GM23338 (cell line): ENCODE data around the gene BCL10. TPM values are rescaled to one million over a fixed set of nuclear protein-coding genes. Genes with fewer than 3 reads are reported as not detected.

Experiments used
- ATAC-seq: fragments of 200-7000 bp; cut with Tn5 transposase; 3 replicates; pipeline ENCODE4 v1.9.1; 2020
- DNase-seq: peaks from one replicate; pipeline ENCODE4 v3.0.0-alpha.2; 2015; ENCODE audit warnings: low spot score
- H2AFZ ChIP-seq: fragments of 200-600 bp; sonication (generic); 2 replicates; pipeline ENCODE4 v1.8.0; 2016; ENCODE audit warnings: antibody characterized with exemption, mild to moderate bottlenecking, moderate library complexity
- H3F3A ChIP-seq: fragments of 200-600 bp; sonication (generic); replicated peaks from 2 replicates; pipeline ENCODE4 v1.8.0; 2017; ENCODE audit warnings: antibody characterized with exemption, mixed run types, low read depth
- H3K27ac ChIP-seq: fragments of 200-600 bp; sonication (generic); 2 replicates; pipeline ENCODE4 v1.6.1; 2016; ENCODE audit warnings: low read depth
- H3K27me3 ChIP-seq: fragments of 200-600 bp; sonication (generic); 2 replicates; pipeline ENCODE4 v1.8.0; 2016; ENCODE audit warnings: mild to moderate bottlenecking, mixed run types, moderate library complexity; ENCODE audit not compliant: insufficient read depth
- H3K36me3 ChIP-seq: fragments of 200-600 bp; sonication (generic); 2 replicates; pipeline ENCODE4 v1.8.0; 2016; ENCODE audit warnings: mild to moderate bottlenecking; ENCODE audit not compliant: insufficient read depth
- H3K4me1 ChIP-seq: fragments of 200-600 bp; sonication (generic); 2 replicates; pipeline ENCODE4 v1.8.0; 2016; ENCODE audit warnings: mild to moderate bottlenecking, moderate library complexity; ENCODE audit not compliant: insufficient read depth
- H3K4me2 ChIP-seq: fragments of 200-600 bp; sonication (generic); 2 replicates; pipeline ENCODE4 v1.7.1; 2017; ENCODE audit warnings: mixed run types
- H3K4me3 ChIP-seq: fragments of 200-600 bp; sonication (generic); 2 replicates; pipeline ENCODE4 v1.6.1; 2016; ENCODE audit warnings: mixed run types
- H3K79me2 ChIP-seq: fragments of 200-600 bp; sonication (generic); replicated peaks from 2 replicates; pipeline ENCODE4 v1.8.0; 2017; ENCODE audit warnings: mild to moderate bottlenecking; ENCODE audit not compliant: insufficient read depth
- H3K9me2 ChIP-seq: fragments of 200-600 bp; sonication (generic); 2 replicates; pipeline ENCODE4 v1.8.0; 2017; ENCODE audit not compliant: insufficient read depth
- H4K20me1 ChIP-seq: fragments of 200-600 bp; sonication (generic); replicated peaks from 2 replicates; pipeline ENCODE4 v1.8.0; 2017; ENCODE audit warnings: mild to moderate bottlenecking; ENCODE audit not compliant: insufficient read depth
- H3K27ac Mint-ChIP-seq: 2 replicates; pipeline ENCODE4 v1.8.0; 2020; ENCODE audit warnings: inconsistent platforms, mild to moderate bottlenecking, moderate library complexity, mixed read lengths
- H3K27me3 Mint-ChIP-seq: 3 replicates; pipeline ENCODE4 v1.8.0; 2022; ENCODE audit warnings: low read depth, mild to moderate bottlenecking, moderate library complexity, mixed read lengths, inconsistent platforms; ENCODE audit not compliant: insufficient read depth, poor library complexity
- H3K36me3 Mint-ChIP-seq: 3 replicates; pipeline ENCODE4 v1.8.0; 2021; ENCODE audit warnings: low read depth, mild to moderate bottlenecking, inconsistent platforms, moderate library complexity, mixed read lengths
- H3K4me1 Mint-ChIP-seq: 3 replicates; pipeline ENCODE4 v1.8.0; 2020; ENCODE audit warnings: mild to moderate bottlenecking, inconsistent platforms, mixed read lengths
- H3K4me3 Mint-ChIP-seq: 3 replicates; pipeline ENCODE4 v1.8.0; 2021; ENCODE audit warnings: moderate library complexity, mild to moderate bottlenecking, inconsistent platforms, mixed read lengths
- H3K9me3 Mint-ChIP-seq: 3 replicates; pipeline ENCODE4 v1.8.0; 2020; ENCODE audit warnings: moderate library complexity, mild to moderate bottlenecking, inconsistent platforms, mixed read lengths
- CREB1 ChIP-seq: fragments of 250-450 bp; sonication (Bioruptor Pico); IDR thresholded peaks from 2 replicates; pipeline ENCODE4 v1.5.0; 2020; ENCODE audit warnings: low read depth, mild to moderate bottlenecking, moderate library complexity
- EZH2 ChIP-seq: fragments of 200-600 bp; sonication (generic); IDR thresholded peaks from one replicate; pipeline ENCODE4 v1.8.0; 2017; ENCODE audit warnings: antibody characterized with exemption, mild to moderate bottlenecking, low read depth; ENCODE audit not compliant: unreplicated experiment
- EZH2phosphoT487 ChIP-seq: fragments of 200-600 bp; sonication (generic); IDR thresholded peaks from one replicate; pipeline ENCODE4 v1.8.1; 2018; ENCODE audit warnings: antibody characterized with exemption; ENCODE audit not compliant: unreplicated experiment
- JUNB ChIP-seq: IDR thresholded peaks from one replicate; pipeline ENCODE4 v1.6.1; 2016; ENCODE audit warnings: antibody characterized with exemption; ENCODE audit not compliant: unreplicated experiment
- NANOG ChIP-seq: IDR thresholded peaks from 2 replicates; pipeline ENCODE4 v1.6.1; 2016; ENCODE audit warnings: antibody characterized with exemption, borderline replicate concordance
- STAT1 ChIP-seq: IDR thresholded peaks from one replicate; pipeline ENCODE4 v1.6.1; 2016; ENCODE audit warnings: antibody characterized with exemption; ENCODE audit not compliant: unreplicated experiment
- ZNF114 ChIP-seq: fragments of 250-450 bp; sonication (Bioruptor Pico); IDR thresholded peaks from 2 replicates; pipeline ENCODE4 v1.5.0; 2020; ENCODE audit warnings: mild to moderate bottlenecking, moderate library complexity
- ZNF331 ChIP-seq: fragments of 250-450 bp; sonication (Bioruptor Pico); IDR thresholded peaks from 2 replicates; pipeline ENCODE4 v1.5.0; 2020; ENCODE audit warnings: low read depth, mild to moderate bottlenecking, moderate library complexity
- polyA plus RNA-seq: library from polyadenylated mRNA; unstranded; fragments of >200 nt; fragmentation: Nextera tagmentation; extraction: Ambion mirVana; gene quantifications from 2 replicates; pipeline ENCODE4 v1.2.1, GENCODE V29; 2016
- total RNA-seq: library from RNA; depleted of rRNA; stranded (reverse); fragments of >200 nt; shearing (Covaris generic); gene quantifications from 2 replicates; pipeline ENCODE4 v1.2.3, GENCODE V29; 2014
- TF ChIP-seq, protein P1 (sequence below): IDR thresholded peaks from one replicate; pipeline ENCODE4 v1.6.1; 2018; ENCODE audit warnings: antibody characterized with exemption; ENCODE audit not compliant: unreplicated experiment
- TF ChIP-seq, protein P2 (sequence below): IDR thresholded peaks from 2 replicates; pipeline ENCODE4 v1.6.1; 2016; ENCODE audit warnings: antibody characterized with exemption
- TF ChIP-seq, protein P3 (sequence below), 2 experiments: fragments of 200-600 bp in 1 of 2; sonication (generic) in 1 of 2; conservative IDR thresholded peaks; 2 replicates each; pipeline versions ENCODE4 v1.5.1 to v1.6.1; 2016 to 2017; ENCODE audit warnings: antibody characterized with exemption in 2 of 2, low read depth in 2 of 2, mild to moderate bottlenecking in 2 of 2, moderate library complexity in 1 of 2

Gene BCL10
- total and polyA plus RNA-seq, 2 experiments from 2014 or later, result 23.1 to 33.7 TPM

DNA sequence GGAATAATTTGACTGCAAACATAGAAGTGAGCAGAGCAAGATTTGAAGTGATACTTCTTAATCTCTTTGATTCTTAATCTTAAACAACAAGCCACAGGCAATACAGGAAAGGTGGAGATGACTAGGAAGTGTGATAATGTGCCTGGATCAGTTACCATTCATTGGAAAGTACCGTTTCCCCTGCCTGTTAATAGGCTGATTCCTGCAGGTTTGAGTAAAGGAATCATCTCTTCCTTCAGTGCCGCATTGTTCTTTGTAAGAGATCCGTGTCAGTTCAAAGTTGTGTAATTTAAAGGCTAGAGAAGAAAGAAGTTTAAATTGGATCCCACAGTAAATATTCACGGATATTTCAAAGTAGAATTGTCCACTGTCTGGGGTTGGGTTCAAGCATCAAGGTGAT is 43.5 kb upstream of the BCL10 start (continued):
- no peak for TF ChIP-seq ZNF114 (CRISPR knock-in tag)
- TF ChIP-seq, protein P1, sequence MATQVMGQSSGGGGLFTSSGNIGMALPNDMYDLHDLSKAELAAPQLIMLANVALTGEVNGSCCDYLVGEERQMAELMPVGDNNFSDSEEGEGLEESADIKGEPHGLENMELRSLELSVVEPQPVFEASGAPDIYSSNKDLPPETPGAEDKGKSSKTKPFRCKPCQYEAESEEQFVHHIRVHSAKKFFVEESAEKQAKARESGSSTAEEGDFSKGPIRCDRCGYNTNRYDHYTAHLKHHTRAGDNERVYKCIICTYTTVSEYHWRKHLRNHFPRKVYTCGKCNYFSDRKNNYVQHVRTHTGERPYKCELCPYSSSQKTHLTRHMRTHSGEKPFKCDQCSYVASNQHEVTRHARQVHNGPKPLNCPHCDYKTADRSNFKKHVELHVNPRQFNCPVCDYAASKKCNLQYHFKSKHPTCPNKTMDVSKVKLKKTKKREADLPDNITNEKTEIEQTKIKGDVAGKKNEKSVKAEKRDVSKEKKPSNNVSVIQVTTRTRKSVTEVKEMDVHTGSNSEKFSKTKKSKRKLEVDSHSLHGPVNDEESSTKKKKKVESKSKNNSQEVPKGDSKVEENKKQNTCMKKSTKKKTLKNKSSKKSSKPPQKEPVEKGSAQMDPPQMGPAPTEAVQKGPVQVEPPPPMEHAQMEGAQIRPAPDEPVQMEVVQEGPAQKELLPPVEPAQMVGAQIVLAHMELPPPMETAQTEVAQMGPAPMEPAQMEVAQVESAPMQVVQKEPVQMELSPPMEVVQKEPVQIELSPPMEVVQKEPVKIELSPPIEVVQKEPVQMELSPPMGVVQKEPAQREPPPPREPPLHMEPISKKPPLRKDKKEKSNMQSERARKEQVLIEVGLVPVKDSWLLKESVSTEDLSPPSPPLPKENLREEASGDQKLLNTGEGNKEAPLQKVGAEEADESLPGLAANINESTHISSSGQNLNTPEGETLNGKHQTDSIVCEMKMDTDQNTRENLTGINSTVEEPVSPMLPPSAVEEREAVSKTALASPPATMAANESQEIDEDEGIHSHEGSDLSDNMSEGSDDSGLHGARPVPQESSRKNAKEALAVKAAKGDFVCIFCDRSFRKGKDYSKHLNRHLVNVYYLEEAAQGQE, result no peak

DNA sequence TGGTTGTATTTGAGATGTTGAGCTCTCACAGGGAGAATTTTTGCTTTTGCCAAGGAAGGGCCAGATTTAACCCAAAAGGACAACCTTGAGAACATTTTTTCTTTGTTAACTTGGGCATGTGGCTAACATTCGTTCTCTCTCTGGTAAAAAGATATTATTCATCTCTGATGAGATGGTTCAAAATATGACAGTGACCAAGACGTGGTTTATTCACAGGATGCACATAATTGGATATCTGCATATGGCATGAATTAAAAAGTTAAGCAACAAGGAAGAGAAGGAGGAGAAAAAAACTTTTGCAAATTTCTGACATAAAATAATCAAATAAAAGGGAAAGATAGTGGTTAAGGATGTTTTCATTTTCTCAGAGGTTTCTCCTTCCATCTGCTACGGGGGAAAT is 43.1 kb upstream of the BCL10 start:
- Histone ChIP-seq H3K27me3 (no peaks in the 10 kb centered on the region), H2AFZ (no peak overlapping the region), H3K4me3 (no peak overlapping the region), H3K27ac (no peak overlapping the region), H3K4me2 (no peak overlapping the region), H4K20me1 (no peaks in the 10 kb centered on the region), H3K79me2 (no peaks in the 10 kb centered on the region), H3F3A (no peaks in the 10 kb centered on the region), H3K9me2 (no peaks in the 10 kb centered on the region), H3K4me1 (peaks cover 11% of the 10 kb centered on the region), H3K36me3 (no peaks in the 10 kb centered on the region)
- Mint-ChIP-seq H3K4me1 (peaks cover 14% of the 10 kb centered on the region), H3K4me3 (no peak overlapping the region), H3K27me3 (no peaks in the 10 kb centered on the region), H3K27ac (no peak overlapping the region), H3K9me3 (no peaks in the 10 kb centered on the region), H3K36me3 (no peaks in the 10 kb centered on the region)
- no peak for ATAC-seq
- DNase-seq, result no peak
- TF ChIP-seq ZNF331 (CRISPR knock-in tag), result no peak
- no peak for TF ChIP-seq EZH2
- TF ChIP-seq, protein P1, result no peak
- TF ChIP-seq EZH2phosphoT487, result no peak
- TF ChIP-seq NANOG, result no peak
- no peak for TF ChIP-seq JUNB
- TF ChIP-seq STAT1, result no peak
- TF ChIP-seq, protein P2, sequence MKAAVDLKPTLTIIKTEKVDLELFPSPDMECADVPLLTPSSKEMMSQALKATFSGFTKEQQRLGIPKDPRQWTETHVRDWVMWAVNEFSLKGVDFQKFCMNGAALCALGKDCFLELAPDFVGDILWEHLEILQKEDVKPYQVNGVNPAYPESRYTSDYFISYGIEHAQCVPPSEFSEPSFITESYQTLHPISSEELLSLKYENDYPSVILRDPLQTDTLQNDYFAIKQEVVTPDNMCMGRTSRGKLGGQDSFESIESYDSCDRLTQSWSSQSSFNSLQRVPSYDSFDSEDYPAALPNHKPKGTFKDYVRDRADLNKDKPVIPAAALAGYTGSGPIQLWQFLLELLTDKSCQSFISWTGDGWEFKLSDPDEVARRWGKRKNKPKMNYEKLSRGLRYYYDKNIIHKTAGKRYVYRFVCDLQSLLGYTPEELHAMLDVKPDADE, result no peak
- TF ChIP-seq, protein P3, sequence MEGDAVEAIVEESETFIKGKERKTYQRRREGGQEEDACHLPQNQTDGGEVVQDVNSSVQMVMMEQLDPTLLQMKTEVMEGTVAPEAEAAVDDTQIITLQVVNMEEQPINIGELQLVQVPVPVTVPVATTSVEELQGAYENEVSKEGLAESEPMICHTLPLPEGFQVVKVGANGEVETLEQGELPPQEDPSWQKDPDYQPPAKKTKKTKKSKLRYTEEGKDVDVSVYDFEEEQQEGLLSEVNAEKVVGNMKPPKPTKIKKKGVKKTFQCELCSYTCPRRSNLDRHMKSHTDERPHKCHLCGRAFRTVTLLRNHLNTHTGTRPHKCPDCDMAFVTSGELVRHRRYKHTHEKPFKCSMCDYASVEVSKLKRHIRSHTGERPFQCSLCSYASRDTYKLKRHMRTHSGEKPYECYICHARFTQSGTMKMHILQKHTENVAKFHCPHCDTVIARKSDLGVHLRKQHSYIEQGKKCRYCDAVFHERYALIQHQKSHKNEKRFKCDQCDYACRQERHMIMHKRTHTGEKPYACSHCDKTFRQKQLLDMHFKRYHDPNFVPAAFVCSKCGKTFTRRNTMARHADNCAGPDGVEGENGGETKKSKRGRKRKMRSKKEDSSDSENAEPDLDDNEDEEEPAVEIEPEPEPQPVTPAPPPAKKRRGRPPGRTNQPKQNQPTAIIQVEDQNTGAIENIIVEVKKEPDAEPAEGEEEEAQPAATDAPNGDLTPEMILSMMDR (conservative IDR thresholded peaks at IDR 0.05; ENCODE audit: low read depth in 2 of 2), result no peak
- TF ChIP-seq CREB1 (CRISPR knock-in tag), result no peak
